ENCODE measurements around the gene SLC17A2.

Gene SLC17A2, protein sequence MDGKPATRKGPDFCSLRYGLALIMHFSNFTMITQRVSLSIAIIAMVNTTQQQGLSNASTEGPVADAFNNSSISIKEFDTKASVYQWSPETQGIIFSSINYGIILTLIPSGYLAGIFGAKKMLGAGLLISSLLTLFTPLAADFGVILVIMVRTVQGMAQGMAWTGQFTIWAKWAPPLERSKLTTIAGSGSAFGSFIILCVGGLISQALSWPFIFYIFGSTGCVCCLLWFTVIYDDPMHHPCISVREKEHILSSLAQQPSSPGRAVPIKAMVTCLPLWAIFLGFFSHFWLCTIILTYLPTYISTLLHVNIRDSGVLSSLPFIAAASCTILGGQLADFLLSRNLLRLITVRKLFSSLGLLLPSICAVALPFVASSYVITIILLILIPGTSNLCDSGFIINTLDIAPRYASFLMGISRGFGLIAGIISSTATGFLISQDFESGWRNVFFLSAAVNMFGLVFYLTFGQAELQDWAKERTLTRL

DNA sequence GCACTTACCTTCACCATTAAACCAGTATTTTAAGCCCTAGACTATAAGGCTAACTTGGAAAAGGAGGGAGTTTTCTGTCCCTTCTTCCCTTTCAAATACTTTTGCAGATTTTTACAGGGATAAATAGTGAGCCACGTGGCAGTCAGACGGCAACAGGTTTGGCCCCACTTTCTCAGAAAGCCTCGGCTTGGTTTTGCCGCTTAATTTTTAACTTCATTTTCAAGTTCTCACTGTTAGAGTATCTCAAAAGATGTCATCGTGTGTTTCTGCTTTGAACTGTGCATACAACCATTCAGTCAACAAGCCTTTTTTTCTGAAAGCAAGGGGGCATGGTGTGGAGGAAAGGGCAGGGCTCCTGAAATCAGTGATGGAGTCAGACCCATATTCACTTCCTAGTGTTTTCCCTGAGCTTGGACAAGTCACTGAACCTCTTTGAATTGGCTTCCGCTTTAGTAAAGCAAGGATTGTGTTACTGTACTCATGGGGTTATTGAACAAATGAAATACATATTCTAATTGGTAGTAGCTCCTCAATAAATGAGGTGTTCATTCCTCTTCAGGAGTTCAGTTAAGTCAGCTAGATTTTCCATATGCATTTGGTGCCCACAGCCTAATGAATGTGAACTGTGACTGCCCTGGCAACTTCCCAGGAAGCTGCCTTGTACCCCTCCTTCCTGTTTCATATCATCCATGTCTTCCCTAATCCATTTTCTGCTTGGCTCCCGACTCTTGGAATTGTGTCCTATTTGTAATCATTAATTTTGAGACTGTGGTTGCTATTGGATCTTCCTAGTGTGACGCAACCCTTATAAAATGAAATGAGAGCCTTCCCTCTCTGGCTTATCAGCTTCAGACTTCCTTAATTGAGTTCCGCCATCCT lies at the start of gene SLC17A2:
TSS of gene SLC17A2 (minus strand) at position 160 of the 879 bp plus-strand sequence. CDS start 4,895 bp downstream, outside the sequence.
- Mint-ChIP-seq H3K36me3 (ENCODE audit: low read depth) (no peaks in the 10 kb centered on the region), H3K27me3 (ENCODE audit: low read depth) (no peaks in the 10 kb centered on the region), H3K27ac (peak within 1 kb of the TSS in 1 of 3 experiments; percentile 22), H3K9me3 (no peaks in the 10 kb centered on the region), H3K4me3 (no peak within 1 kb of the TSS), H3K4me1 (no peaks in the 10 kb centered on the region)
- TF ChIP-seq, protein P1, sequence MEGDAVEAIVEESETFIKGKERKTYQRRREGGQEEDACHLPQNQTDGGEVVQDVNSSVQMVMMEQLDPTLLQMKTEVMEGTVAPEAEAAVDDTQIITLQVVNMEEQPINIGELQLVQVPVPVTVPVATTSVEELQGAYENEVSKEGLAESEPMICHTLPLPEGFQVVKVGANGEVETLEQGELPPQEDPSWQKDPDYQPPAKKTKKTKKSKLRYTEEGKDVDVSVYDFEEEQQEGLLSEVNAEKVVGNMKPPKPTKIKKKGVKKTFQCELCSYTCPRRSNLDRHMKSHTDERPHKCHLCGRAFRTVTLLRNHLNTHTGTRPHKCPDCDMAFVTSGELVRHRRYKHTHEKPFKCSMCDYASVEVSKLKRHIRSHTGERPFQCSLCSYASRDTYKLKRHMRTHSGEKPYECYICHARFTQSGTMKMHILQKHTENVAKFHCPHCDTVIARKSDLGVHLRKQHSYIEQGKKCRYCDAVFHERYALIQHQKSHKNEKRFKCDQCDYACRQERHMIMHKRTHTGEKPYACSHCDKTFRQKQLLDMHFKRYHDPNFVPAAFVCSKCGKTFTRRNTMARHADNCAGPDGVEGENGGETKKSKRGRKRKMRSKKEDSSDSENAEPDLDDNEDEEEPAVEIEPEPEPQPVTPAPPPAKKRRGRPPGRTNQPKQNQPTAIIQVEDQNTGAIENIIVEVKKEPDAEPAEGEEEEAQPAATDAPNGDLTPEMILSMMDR (IDR thresholded peaks at IDR 0.05; ENCODE audit: unreplicated experiment in 3 of 3), result no peak

DNA sequence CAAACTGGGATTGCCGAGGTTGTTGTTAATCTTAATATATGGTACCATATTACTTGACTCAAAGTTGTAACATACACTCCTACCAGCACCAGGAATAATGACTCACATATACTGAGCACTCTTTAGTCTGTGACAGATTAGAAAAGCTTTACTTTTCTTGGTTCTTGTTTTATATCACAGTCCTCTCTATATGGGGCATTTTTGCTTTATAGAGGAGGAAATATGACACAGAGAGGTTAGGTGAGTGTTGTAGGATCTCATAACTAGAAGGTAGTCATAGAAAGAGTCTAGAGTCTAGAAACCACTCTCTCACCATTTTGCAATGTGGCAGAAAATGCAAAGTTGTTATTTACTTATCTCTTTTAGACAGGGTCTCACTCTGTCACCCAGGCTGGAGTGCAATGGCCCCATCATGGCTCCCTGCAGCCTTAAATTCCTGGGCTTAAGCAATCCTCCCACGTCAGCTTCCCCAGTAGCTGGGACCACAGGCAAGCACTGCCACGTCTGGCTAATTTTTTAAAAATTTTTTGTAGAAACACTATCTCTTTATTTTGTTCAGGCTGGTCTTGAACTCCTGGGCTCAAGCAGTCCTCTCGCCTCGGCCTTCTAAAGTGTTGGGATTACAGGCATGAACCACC lies 45.6 kb upstream of the SLC17A2 start:
- Mint-ChIP-seq H3K36me3 (ENCODE audit: low read depth) (peaks cover 52% of the 10 kb centered on the region), H3K4me1 (peaks cover 7% of the 10 kb centered on the region), H3K27me3 (ENCODE audit: low read depth) (no peaks in the 10 kb centered on the region), H3K27ac (peak overlapping the region in 1 of 3 experiments; percentile 49), H3K4me3 (no peak overlapping the region), H3K9me3 (no peaks in the 10 kb centered on the region)
- TF ChIP-seq, protein P1 (IDR thresholded peaks at IDR 0.05; ENCODE audit: unreplicated experiment in 3 of 3), result no peak

DNA sequence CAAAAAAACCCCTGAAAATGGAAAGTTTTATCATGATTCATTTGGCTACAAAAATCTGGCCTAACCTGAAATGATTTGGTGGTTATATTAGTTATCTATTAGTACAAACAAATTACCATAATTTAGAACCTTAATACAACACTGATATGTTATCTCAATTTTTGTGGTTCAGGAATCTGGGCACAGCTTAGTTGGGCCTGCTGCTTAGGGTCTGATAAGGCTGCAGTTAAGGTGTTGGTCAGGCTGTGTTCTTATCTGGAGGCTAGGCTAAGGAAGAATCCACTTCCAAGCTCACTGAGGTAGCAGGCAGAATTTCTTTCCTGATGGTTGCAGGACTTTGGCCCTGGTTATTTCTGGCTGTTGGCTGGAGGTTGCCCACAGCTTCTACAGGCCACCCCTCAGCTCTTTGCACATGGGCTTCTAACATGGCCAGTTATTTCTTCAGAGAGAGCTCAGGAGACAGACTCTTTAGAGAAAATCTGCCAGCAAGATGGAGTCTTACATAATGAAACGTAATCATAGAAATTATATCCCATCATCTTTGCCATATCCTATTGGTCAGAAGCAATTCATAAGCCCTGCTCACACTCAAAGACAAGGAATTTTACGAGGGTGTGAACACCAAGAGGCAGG lies 43.5 kb upstream of the SLC17A2 start:
- TF ChIP-seq, protein P1 (IDR thresholded peaks at IDR 0.05; ENCODE audit: unreplicated experiment in 3 of 3), result no peak
- no peaks in the 10 kb centered on the region for H3K9me3 Mint-ChIP-seq
- peaks cover 16% of the 10 kb centered on the region for H3K4me1 Mint-ChIP-seq
- peaks cover 65% of the 10 kb centered on the region for H3K36me3 Mint-ChIP-seq (ENCODE audit: low read depth)
- no peak overlapping the region for H3K27ac Mint-ChIP-seq
- H3K4me3 Mint-ChIP-seq, result no peak overlapping the region
- no peaks in the 10 kb centered on the region for H3K27me3 Mint-ChIP-seq (ENCODE audit: low read depth)

DNA sequence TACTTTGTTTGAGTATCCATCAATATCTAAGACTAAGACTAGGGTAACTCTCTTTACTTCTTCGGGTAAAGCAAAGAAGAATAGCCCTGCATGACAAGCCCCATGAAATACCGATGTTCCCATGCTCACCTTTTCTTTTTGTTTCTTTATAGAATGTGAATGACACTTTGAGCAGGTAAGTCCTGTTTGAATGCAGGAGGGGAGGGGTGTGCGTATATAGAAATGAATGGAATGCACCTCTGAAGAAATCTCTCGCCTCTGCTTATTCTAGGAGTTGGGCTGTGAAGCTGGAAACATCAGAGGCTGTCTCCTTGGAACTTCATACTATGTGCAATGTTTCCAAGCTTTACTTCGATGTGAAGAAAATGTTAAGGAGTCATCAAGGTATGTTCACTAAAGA lies 42.4 kb upstream of the SLC17A2 start:
- TF ChIP-seq, protein P1 (IDR thresholded peaks at IDR 0.05; ENCODE audit: unreplicated experiment in 3 of 3), result no peak
- H3K9me3 Mint-ChIP-seq, result no peaks in the 10 kb centered on the region
- no peak overlapping the region for H3K27ac Mint-ChIP-seq
- H3K4me3 Mint-ChIP-seq, result no peak overlapping the region
- H3K36me3 Mint-ChIP-seq (ENCODE audit: low read depth), result peaks cover 72% of the 10 kb centered on the region
- H3K4me1 Mint-ChIP-seq, result peaks cover 26% of the 10 kb centered on the region
- H3K27me3 Mint-ChIP-seq (ENCODE audit: low read depth), result no peaks in the 10 kb centered on the region

DNA sequence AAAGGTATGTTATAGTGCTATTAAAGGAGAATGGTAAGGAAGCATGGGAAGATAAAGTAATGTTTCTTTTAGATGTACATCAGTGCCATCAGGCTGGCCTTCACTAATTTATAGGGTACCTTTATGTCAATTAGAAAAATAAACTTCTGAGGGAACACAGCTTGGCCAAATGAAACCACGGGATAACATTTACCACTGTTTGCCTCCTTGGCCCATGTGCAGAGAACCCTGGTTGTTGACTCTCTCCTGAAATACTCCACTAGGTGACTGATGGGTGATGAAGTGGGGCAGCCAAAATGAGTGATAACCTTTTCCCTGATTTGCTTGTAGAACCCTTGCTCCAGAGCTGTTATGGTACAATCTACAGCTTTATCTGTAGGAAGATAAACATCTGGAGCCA lies 41.6 kb upstream of the SLC17A2 start:
- Mint-ChIP-seq H3K9me3 (no peaks in the 10 kb centered on the region), H3K4me3 (no peak overlapping the region), H3K4me1 (peaks cover 32% of the 10 kb centered on the region), H3K36me3 (ENCODE audit: low read depth) (peaks cover 72% of the 10 kb centered on the region), H3K27me3 (ENCODE audit: low read depth) (no peaks in the 10 kb centered on the region), H3K27ac (peak overlapping the region; percentile 33 to 79 (median 76))
- TF ChIP-seq, protein P1 (IDR thresholded peaks at IDR 0.05; ENCODE audit: unreplicated experiment in 3 of 3), result no peak
